Keratinocyte (primary cell): ENCODE measurements around the gene METRNL. TPM values are rescaled to one million over a fixed set of nuclear protein-coding genes. Genes with fewer than 3 reads are reported as not detected.
A peak's percentile ranks its signal among the peaks of the same experiment; 100 is the strongest.

Experiments used
- DNase-seq: peaks from one replicate; pipeline ENCODE4 v3.0.0-alpha.2; 2011; ENCODE audit warnings: low read depth, missing footprints, low spot score
- FAIRE-seq: peaks from 2 replicates; lab custom pipeline; 2011; peaks lifted over from hg19 to GRCh38; lab: Jason Lieb, UNC
- H2AFZ ChIP-seq: 2 replicates; pipeline ENCODE4 v1.6.0; 2012; ENCODE audit warnings: low read length, control low read depth, inconsistent platforms; ENCODE audit not compliant: control insufficient read depth
- H3K27ac ChIP-seq: 2 replicates; pipeline ENCODE4 v1.5.1; 2011; ENCODE audit warnings: low read length; ENCODE audit not compliant: control insufficient read depth, insufficient read depth
- H3K27me3 ChIP-seq: 3 replicates; pipeline ENCODE4 v1.6.0; 2011; ENCODE audit warnings: low read length; ENCODE audit not compliant: control insufficient read depth, insufficient read depth; ENCODE audit errors: extremely low read depth
- H3K36me3 ChIP-seq, 2 experiments: 2 replicates in 1 of 2; 3 replicates in 1 of 2; pipeline ENCODE4 v1.5.1; 2011; ENCODE audit warnings: low read length in 2 of 2, mild to moderate bottlenecking in 1 of 2; ENCODE audit not compliant: control insufficient read depth in 2 of 2, insufficient read depth in 2 of 2; ENCODE audit errors: extremely low read depth in 1 of 2
- H3K4me1 ChIP-seq: 3 replicates; pipeline ENCODE4 v1.5.1; 2011; ENCODE audit warnings: low read length; ENCODE audit not compliant: control insufficient read depth, insufficient read depth; ENCODE audit errors: extremely low read depth
- H3K4me2 ChIP-seq: 3 replicates; pipeline ENCODE4 v1.6.0; 2011; ENCODE audit warnings: low read depth, low read length; ENCODE audit not compliant: control insufficient read depth, insufficient read depth; ENCODE audit errors: extremely low read depth
- H3K4me3 ChIP-seq, 3 experiments: fragments of 200-600 bp in 1 of 3; sonication (generic) in 1 of 3; 2 replicates in 2 of 3; 3 replicates in 1 of 3; pipeline ENCODE4 v1.5.1; 2011 to 2016; ENCODE audit warnings: low read length in 3 of 3, mild to moderate bottlenecking in 3 of 3, control low read depth in 2 of 3, inconsistent platforms in 1 of 3, low read depth in 1 of 3, mixed read lengths in 1 of 3, mixed run types in 1 of 3, moderate library complexity in 1 of 3; ENCODE audit not compliant: control insufficient read depth in 2 of 3, insufficient read depth in 2 of 3; ENCODE audit errors: extremely low read depth in 1 of 3
- H3K79me2 ChIP-seq: 2 replicates; pipeline ENCODE4 v1.6.0; 2012; ENCODE audit warnings: low read length; ENCODE audit not compliant: control insufficient read depth, insufficient read depth
- H3K9ac ChIP-seq: 3 replicates; pipeline ENCODE4 v1.6.0; 2011; ENCODE audit warnings: low read length; ENCODE audit not compliant: control insufficient read depth, insufficient read depth; ENCODE audit errors: extremely low read depth
- H3K9me1 ChIP-seq: 3 replicates; pipeline ENCODE4 v1.6.0; 2011; ENCODE audit warnings: low read length; ENCODE audit not compliant: control insufficient read depth, insufficient read depth; ENCODE audit errors: extremely low read depth
- H3K9me3 ChIP-seq: 2 replicates; pipeline ENCODE4 v1.5.1; 2012; ENCODE audit warnings: low read depth, low read length; ENCODE audit not compliant: control insufficient read depth
- H4K20me1 ChIP-seq: 3 replicates; pipeline ENCODE4 v1.6.0; 2011; ENCODE audit warnings: low read length; ENCODE audit not compliant: control insufficient read depth, insufficient read depth; ENCODE audit errors: extremely low read depth
- CTCF ChIP-seq, 3 experiments: IDR thresholded peaks in 1 of 3; conservative IDR thresholded peaks in 1 of 3; optimal IDR thresholded peaks in 1 of 3; 2 replicates in 2 of 3; 3 replicates in 1 of 3; pipeline versions ENCODE3 to v1.5.1; 2011; ENCODE audit warnings: low read length in 3 of 3, mild to moderate bottlenecking in 3 of 3, moderate library complexity in 2 of 3, control low read depth in 1 of 3, inconsistent platforms in 1 of 3; ENCODE audit not compliant: insufficient read depth in 2 of 3; ENCODE audit errors: extremely low read depth in 1 of 3
- EZH2 ChIP-seq: IDR thresholded peaks from one replicate; pipeline ENCODE4 v1.6.1; 2012; ENCODE audit warnings: inconsistent platforms, mild to moderate bottlenecking, low read length, moderate library complexity
- dilution Hi-C: fragments of 300-500 bp; cut with MboI; formaldehyde crosslinking; loops from one replicate; pipeline ENCODE4 v1.7.0; 2020; ENCODE audit warnings: low sequenced_read_pairs; ENCODE audit not compliant: extremely low pct_ligation_motif_present
- polyA plus RNA-seq, 5 experiments: library from polyadenylated mRNA; depleted of rRNA in 3 of 5; stranded (reverse) in 3 of 5; stranded (forward) in 1 of 5; unstranded in 1 of 5; fragments of >200 nt; gene quantifications; 1 replicate in 1 of 5; 2 replicates in 3 of 5; 3 replicates in 1 of 5; pipeline versions ENCODE4 v1.2.1 to v1.2.3, GENCODE V29; 2011 to 2012; ENCODE audit warnings: missing spikeins in 2 of 5, low read depth in 1 of 5, low replicate concordance in 1 of 5

METRNL gene
- polyA plus RNA-seq, 1 donor (not counting 4 experiments of a cell fraction or from before 2014, with no cell fraction given): 3.1 TPM

- H4K20me1 ChIP-seq: no peaks in the 10 kb centered on the region
- H2AFZ ChIP-seq: no peak overlapping the region
- no peak overlapping the region for H3K4me2 ChIP-seq
- peaks cover 16% of the 10 kb centered on the region for H3K4me1 ChIP-seq
- H3K9me1 ChIP-seq: no peaks in the 10 kb centered on the region
- no peaks in the 10 kb centered on the region for H3K79me2 ChIP-seq
- TF ChIP-seq CTCF (optimal IDR thresholded peaks at IDR 0.05 in 1 of 3, IDR thresholded peaks at IDR 0.05 in 1 of 3, conservative IDR thresholded peaks at IDR 0.05 in 1 of 3; ENCODE audit: extremely low read depth in 1 of 3, insufficient read depth in 2 of 3, low read length in 3 of 3) (no peak), EZH2 (no peak)
- no peaks in the 10 kb centered on the region for H3K36me3 ChIP-seq
- H3K27me3 ChIP-seq: peaks cover 50% of the 10 kb centered on the region
- H3K4me3 ChIP-seq: no peak overlapping the region
- H3K9ac ChIP-seq: no peak overlapping the region
- no peak overlapping the region for H3K27ac ChIP-seq
- FAIRE-seq (no peak), DNase-seq (no peak)
- peaks cover 3% of the 10 kb centered on the region for H3K9me3 ChIP-seq
- dilution Hi-C loops: no loop called here
These were observed 29.3 kb downstream of the METRNL start for GRCh38 chr17:83108709-83109108.

- Histone ChIP-seq H3K4me2 (peak overlapping the region; percentile 82), H3K9me3 (peaks cover 3% of the 10 kb centered on the region), H3K4me3 (no peak overlapping the region), H2AFZ (no peak overlapping the region), H3K27me3 (peaks cover 47% of the 10 kb centered on the region), H3K27ac (no peak overlapping the region), H3K9ac (no peak overlapping the region), H3K36me3 (no peaks in the 10 kb centered on the region), H3K79me2 (no peaks in the 10 kb centered on the region), H4K20me1 (no peaks in the 10 kb centered on the region), H3K4me1 (peaks cover 16% of the 10 kb centered on the region), H3K9me1 (no peaks in the 10 kb centered on the region)
- DNase-seq: no peak
- TF ChIP-seq EZH2 (no peak), CTCF (optimal IDR thresholded peaks at IDR 0.05 in 1 of 3, IDR thresholded peaks at IDR 0.05 in 1 of 3, conservative IDR thresholded peaks at IDR 0.05 in 1 of 3; ENCODE audit: extremely low read depth in 1 of 3, insufficient read depth in 2 of 3, low read length in 3 of 3) (no peak)
- FAIRE-seq: no peak
- dilution Hi-C loops: no loop called here
These were observed 30.0 kb downstream of the METRNL start for GRCh38 chr17:83109386-83109785.
